SU-DHL-6 (cell line): ENCODE measurements around the gene CPPED1.

Source experiments
- H2AFZ ChIP-seq: fragments of 200-600 bp; sonication (generic); 2 replicates; pipeline ENCODE4 v1.6.1; 2014; ENCODE audit warnings: low read depth, mild to moderate bottlenecking, moderate library complexity, mixed read lengths, antibody characterized with exemption, low read length; ENCODE audit not compliant: severe bottlenecking
- H3F3A ChIP-seq: fragments of 200-600 bp; shearing (Covaris generic); 2 replicates; pipeline ENCODE4 v1.6.0; 2016; ENCODE audit warnings: antibody characterized with exemption, mild to moderate bottlenecking; ENCODE audit not compliant: insufficient read depth
- H3K27ac ChIP-seq: fragments of 200-600 bp; sonication (generic); 2 replicates; pipeline ENCODE4 v1.5.1; 2016; ENCODE audit warnings: low read depth, mild to moderate bottlenecking, low read length, moderate library complexity, mixed read lengths
- H3K27me3 ChIP-seq: fragments of 200-600 bp; sonication (generic), shearing (Covaris generic); 2 replicates; pipeline ENCODE4 v1.6.0; 2014; ENCODE audit warnings: mild to moderate bottlenecking, low read length
- H3K36me3 ChIP-seq: fragments of 200-600 bp; sonication (generic); 2 replicates; pipeline ENCODE4 v1.6.1; 2014; ENCODE audit warnings: mild to moderate bottlenecking, low read length, mixed read lengths
- H3K4me2 ChIP-seq: fragments of 300-600, 200-600 bp; shearing (Covaris generic), sonication (generic); 2 replicates; pipeline ENCODE4 v1.6.0; 2014; ENCODE audit warnings: low read length, low read depth, mild to moderate bottlenecking; ENCODE audit not compliant: poor library complexity, severe bottlenecking
- H3K4me3 ChIP-seq: fragments of 200-600 bp; sonication (generic); 2 replicates; pipeline ENCODE4 v1.5.1; 2014; ENCODE audit warnings: antibody characterized with exemption, low read length, mild to moderate bottlenecking, mixed read lengths; ENCODE audit not compliant: insufficient read depth, poor library complexity, severe bottlenecking
- H3K79me2 ChIP-seq: fragments of 200-600 bp; sonication (generic); 2 replicates; pipeline ENCODE4 v1.6.1; 2014; ENCODE audit warnings: mild to moderate bottlenecking, low read length, moderate library complexity; ENCODE audit not compliant: insufficient read depth
- H3K9ac ChIP-seq: fragments of 200-600 bp; sonication (generic); 2 replicates; pipeline ENCODE4 v1.7.0; 2014; ENCODE audit warnings: mild to moderate bottlenecking, low read length
- H3K9me2 ChIP-seq: fragments of 200-600 bp; sonication (generic); replicated peaks from 2 replicates; pipeline ENCODE4 v1.6.1; 2014; ENCODE audit warnings: low read length; ENCODE audit not compliant: insufficient read depth
- H3K9me3 ChIP-seq: fragments of 200-600 bp; sonication (generic); 2 replicates; pipeline ENCODE4 v1.6.1; 2014; ENCODE audit warnings: low read length, mixed read lengths; ENCODE audit not compliant: insufficient read depth
- H4K20me1 ChIP-seq: fragments of 200-600 bp; sonication (generic); 2 replicates; pipeline ENCODE4 v1.6.1; 2014; ENCODE audit warnings: low read depth, mild to moderate bottlenecking, antibody characterized with exemption, low read length, moderate library complexity, mixed read lengths
- EZH2phosphoT487 ChIP-seq: fragments of 200-600 bp; sonication (generic), shearing (Covaris generic); conservative IDR thresholded peaks from 2 replicates; pipeline ENCODE4 v1.6.1; 2018; ENCODE audit warnings: mild to moderate bottlenecking, antibody characterized with exemption, low read length, moderate library complexity, mixed read lengths
- TF ChIP-seq, protein P1 (sequence below): fragments of 200-600 bp; sonication (generic); IDR thresholded peaks from one replicate; pipeline ENCODE4 v1.5.1; 2017; ENCODE audit warnings: antibody characterized with exemption, mild to moderate bottlenecking, low read length, moderate library complexity; ENCODE audit not compliant: insufficient read depth, poor library complexity, severe bottlenecking

The CPPED1 gene

DNA sequence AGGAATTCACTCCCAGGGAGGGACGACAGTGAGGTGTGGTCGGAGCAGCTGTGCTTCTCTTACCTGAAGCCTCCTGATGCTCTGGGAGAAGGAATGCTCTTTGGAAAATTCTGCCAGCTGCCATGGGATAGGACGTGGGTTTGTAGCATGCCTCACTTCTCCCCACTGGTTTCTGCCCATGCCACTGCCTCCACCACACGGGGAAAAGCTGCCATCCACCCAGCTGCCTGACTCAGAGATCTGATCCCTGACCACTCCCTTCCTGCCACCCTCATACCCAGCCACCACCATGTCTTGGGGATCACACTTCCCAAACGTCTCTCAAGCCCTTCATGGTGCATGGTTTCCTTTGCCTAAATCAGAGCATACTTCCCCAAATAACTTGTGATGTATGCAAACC lies 80.0 kb downstream of the CPPED1 start:
- no peak overlapping the region for H2AFZ ChIP-seq
- no peaks in the 10 kb centered on the region for H3K27me3 ChIP-seq
- H3K9me3 ChIP-seq = peaks cover 8% of the 10 kb centered on the region; the same call in 1 of the 2 replicates
- no peak overlapping the region for H3K9ac ChIP-seq
- no peaks in the 10 kb centered on the region for H3K36me3 ChIP-seq
- no peaks in the 10 kb centered on the region for H3K9me2 ChIP-seq
- H3K27ac ChIP-seq = no peak overlapping the region
- no peaks in the 10 kb centered on the region for H4K20me1 ChIP-seq
- no peak overlapping the region for H3K4me2 ChIP-seq
- no peaks in the 10 kb centered on the region for H3F3A ChIP-seq
- no peaks in the 10 kb centered on the region for H3K79me2 ChIP-seq
- no peak for TF ChIP-seq EZH2phosphoT487
- TF ChIP-seq, protein P1, sequence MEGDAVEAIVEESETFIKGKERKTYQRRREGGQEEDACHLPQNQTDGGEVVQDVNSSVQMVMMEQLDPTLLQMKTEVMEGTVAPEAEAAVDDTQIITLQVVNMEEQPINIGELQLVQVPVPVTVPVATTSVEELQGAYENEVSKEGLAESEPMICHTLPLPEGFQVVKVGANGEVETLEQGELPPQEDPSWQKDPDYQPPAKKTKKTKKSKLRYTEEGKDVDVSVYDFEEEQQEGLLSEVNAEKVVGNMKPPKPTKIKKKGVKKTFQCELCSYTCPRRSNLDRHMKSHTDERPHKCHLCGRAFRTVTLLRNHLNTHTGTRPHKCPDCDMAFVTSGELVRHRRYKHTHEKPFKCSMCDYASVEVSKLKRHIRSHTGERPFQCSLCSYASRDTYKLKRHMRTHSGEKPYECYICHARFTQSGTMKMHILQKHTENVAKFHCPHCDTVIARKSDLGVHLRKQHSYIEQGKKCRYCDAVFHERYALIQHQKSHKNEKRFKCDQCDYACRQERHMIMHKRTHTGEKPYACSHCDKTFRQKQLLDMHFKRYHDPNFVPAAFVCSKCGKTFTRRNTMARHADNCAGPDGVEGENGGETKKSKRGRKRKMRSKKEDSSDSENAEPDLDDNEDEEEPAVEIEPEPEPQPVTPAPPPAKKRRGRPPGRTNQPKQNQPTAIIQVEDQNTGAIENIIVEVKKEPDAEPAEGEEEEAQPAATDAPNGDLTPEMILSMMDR = no peak
- no peak overlapping the region for H3K4me3 ChIP-seq

DNA sequence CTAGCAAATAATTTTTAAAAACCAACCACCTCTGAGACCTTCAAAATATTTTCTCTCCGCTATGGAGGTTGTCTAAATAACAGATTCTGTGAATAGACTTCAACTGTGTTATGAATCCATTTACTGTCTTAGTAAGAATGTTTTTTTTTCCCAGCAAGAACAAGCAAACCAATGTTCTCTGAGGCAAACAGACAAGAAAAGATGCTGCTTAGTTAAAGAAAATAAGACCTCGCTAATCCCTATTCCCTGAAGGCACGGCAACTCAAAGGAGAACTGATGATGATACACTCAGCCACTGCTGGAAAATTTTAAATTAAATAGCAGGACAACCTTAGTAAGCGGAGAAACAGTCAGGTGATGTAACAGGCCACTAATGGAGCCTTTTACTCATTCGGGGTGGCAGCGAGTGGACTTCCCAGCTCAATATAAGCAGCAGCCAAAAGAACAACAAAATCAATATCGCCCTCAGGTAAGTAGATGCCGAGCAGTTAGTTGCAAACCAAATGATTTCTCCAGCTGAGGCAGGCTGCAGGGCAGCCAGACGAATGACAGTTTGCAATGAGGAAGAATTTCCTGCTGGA lies 81.8 kb downstream of the CPPED1 start:
- H3K36me3 ChIP-seq = no peaks in the 10 kb centered on the region
- no peak for TF ChIP-seq EZH2phosphoT487
- TF ChIP-seq, protein P1 = no peak

DNA sequence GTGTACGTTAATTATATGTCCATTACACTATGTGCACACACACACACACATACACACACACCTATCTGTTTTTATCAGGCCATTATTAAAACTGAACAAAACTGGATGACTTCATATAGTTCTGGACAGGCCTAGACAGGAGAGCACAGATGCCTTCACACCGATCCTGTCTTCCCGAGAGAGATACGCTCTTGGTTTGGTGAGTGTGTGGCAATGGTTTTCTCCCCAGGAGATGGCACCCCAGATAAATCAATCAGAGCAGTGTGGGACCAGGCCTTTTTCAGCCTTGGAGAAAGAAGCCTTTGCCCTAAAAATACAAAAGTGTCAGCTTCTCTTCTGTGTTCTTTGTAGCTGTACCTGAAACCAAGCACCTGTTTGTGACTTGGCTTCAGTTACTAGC lies 83.7 kb downstream of the CPPED1 start:
- H4K20me1 ChIP-seq = no peaks in the 10 kb centered on the region
- H3K4me2 ChIP-seq = no peak overlapping the region
- no peak overlapping the region for H3K27ac ChIP-seq
- H3K9me3 ChIP-seq = peaks cover 8% of the 10 kb centered on the region; the same call in 1 of the 2 replicates
- H3K9me2 ChIP-seq = no peaks in the 10 kb centered on the region
- H3K4me3 ChIP-seq = no peak overlapping the region
- H3K27me3 ChIP-seq = no peaks in the 10 kb centered on the region
- no peaks in the 10 kb centered on the region for H3K79me2 ChIP-seq
- TF ChIP-seq EZH2phosphoT487 = no peak
- TF ChIP-seq, protein P1 = no peak
- H3F3A ChIP-seq = no peaks in the 10 kb centered on the region
- H3K9ac ChIP-seq = no peak overlapping the region
- H3K36me3 ChIP-seq = no peaks in the 10 kb centered on the region
- H2AFZ ChIP-seq = no peak overlapping the region

More for the DNA sequence above, 81.8 kb downstream of the CPPED1 start:
- Histone ChIP-seq H3K9ac (no peak overlapping the region), H3F3A (no peaks in the 10 kb centered on the region), H3K27ac (no peak overlapping the region), H3K9me3 (peaks cover 8% of the 10 kb centered on the region; the same call in 1 of the 2 replicates), H3K79me2 (no peaks in the 10 kb centered on the region), H2AFZ (no peak overlapping the region), H3K4me3 (no peak overlapping the region), H4K20me1 (no peaks in the 10 kb centered on the region), H3K4me2 (no peak overlapping the region), H3K9me2 (no peaks in the 10 kb centered on the region), H3K27me3 (no peaks in the 10 kb centered on the region)
